ENCODE measurements around the gene SLC25A27. TPM values are rescaled to one million over a fixed set of nuclear protein-coding genes. Genes with fewer than 3 reads are reported as not detected.

The SLC25A27 gene
- total and polyA plus RNA-seq, 12 donors, result 3.1 to 99.7 (median 18.3) TPM

- no peak for TF ChIP-seq POLR2A (IDR thresholded peaks at IDR 0.05)
- no peak for TF ChIP-seq CTCF (IDR thresholded peaks at IDR 0.05)
- H3K36me3 ChIP-seq (replicated peaks in 1 of 2), result no peaks in the 10 kb centered on the region
- H3K27ac ChIP-seq, result no peak overlapping the region
- H3K9me3 ChIP-seq (replicated peaks in 1 of 3), result no peaks in the 10 kb centered on the region
- intact Hi-C loops (cut with DNase I), result no loop called here
- H3K4me1 ChIP-seq (replicated peaks in 1 of 2), result peaks cover 0 to 6% of the 10 kb centered on the region in 2 donors
- no peak for DNase-seq
- H3K27me3 ChIP-seq, result no peaks in the 10 kb centered on the region
- WGBS, 4 donors, result 77 to 84% (median 80%) methylated on average over 3 of the region's 3 CpGs
- no peak overlapping the region for H3K4me3 ChIP-seq
Observed at GRCh38 chr6:46610862-46611553, 41.8 kb upstream of the SLC25A27 start.

- Histone ChIP-seq H3K36me3 (replicated peaks in 1 of 2) (no peaks in the 10 kb centered on the region), H3K4me3 (no peak overlapping the region), H3K27ac (no peak overlapping the region), H3K27me3 (no peaks in the 10 kb centered on the region), H3K4me1 (replicated peaks in 1 of 2) (peaks cover 0 to 6% of the 10 kb centered on the region in 2 donors), H3K9me3 (replicated peaks in 1 of 3) (no peaks in the 10 kb centered on the region)
- TF ChIP-seq CTCF (IDR thresholded peaks at IDR 0.05), result no peak
- TF ChIP-seq POLR2A (IDR thresholded peaks at IDR 0.05), result no peak
- intact Hi-C loops (cut with DNase I), result no loop called here
- peak; percentile 35 to 78 (median 60) for DNase-seq
- WGBS, 4 donors, result 7 to 42% (median 25%) methylated on average over 2 of the region's 2 CpGs
Observed at GRCh38 chr6:46612645-46613044, 40.1 kb upstream of the SLC25A27 start.

GRCh38 chr6:46618726-46619125, 34.0 kb upstream of the SLC25A27 start:
- Histone ChIP-seq H3K27me3 (no peaks in the 10 kb centered on the region), H3K9me3 (replicated peaks in 1 of 3) (peaks cover 0 to 8% (median 0%) of the 10 kb centered on the region in 3 donors), H3K4me1 (replicated peaks in 1 of 2) (no peaks in the 10 kb centered on the region), H3K36me3 (replicated peaks in 1 of 2) (no peaks in the 10 kb centered on the region), H3K27ac (no peak overlapping the region), H3K4me3 (no peak overlapping the region)
- intact Hi-C loops (cut with DNase I), result no loop called here
- TF ChIP-seq CTCF (IDR thresholded peaks at IDR 0.05), result no peak
- no peak for TF ChIP-seq POLR2A (IDR thresholded peaks at IDR 0.05)
- DNase-seq, result no peak
- 95 to 98% (median 97%) methylated on average over 1 of the region's 1 CpG for WGBS, 4 donors

GRCh38 chr6:46626228-46626909, 26.4 kb upstream of the SLC25A27 start:
- Histone ChIP-seq H3K9me3 (replicated peaks in 1 of 3) (peaks cover 0 to 6% (median 0%) of the 10 kb centered on the region in 3 donors), H3K4me3 (no peak overlapping the region), H3K4me1 (replicated peaks in 1 of 2) (no peaks in the 10 kb centered on the region), H3K27ac (no peak overlapping the region), H3K27me3 (no peaks in the 10 kb centered on the region), H3K36me3 (replicated peaks in 1 of 2) (no peaks in the 10 kb centered on the region)
- WGBS, 4 donors, result 18 to 22% (median 20%) methylated on average over 3 of the region's 3 CpGs
- intact Hi-C loops (cut with DNase I), result loop anchor here (2.0 to 5.0 kb wide), 2 partner anchors 204 to 208 kb away; no protein-coding TSS in a partner anchor
- TF ChIP-seq POLR2A (IDR thresholded peaks at IDR 0.05) (no peak), CTCF (IDR thresholded peaks at IDR 0.05) (peak; percentile 51 to 82 (median 69))
- DNase-seq, result no peak

All from adrenal gland (tissue), 12 donors.